HepG2 (cell line): Measurements from ENCODE around the gene PEPD. TPM values are rescaled to one million over a fixed set of nuclear protein-coding genes. Genes with fewer than 3 reads are reported as not detected.

Experiments used
- ATAC-seq: fragments of 200-7000 bp; cut with Tn5 transposase; 3 replicates; pipeline ENCODE4 v1.9.1; 2020; ENCODE audit warnings: mild to moderate bottlenecking, moderate library complexity
- BruUV-seq: library from RNA; stranded (reverse); fragments of 400-500 nt; replicated peaks from 2 replicates; lab custom pipeline; 2021; lab: Mats Ljungman, UMichigan
- CTCF ChIA-PET: fragments of 300-600 bp; formaldehyde crosslinking; extraction: SDS; loops from one replicate; lab custom pipeline; 2021; ENCODE audit warnings: low total read pairs, inconsistent platforms, low intra/inter-chr PET ratio; lab: Yijun Ruan, JAX
- POLR2A ChIA-PET: fragments of 350-600 bp; sonication (Branson Sonifier 250); formaldehyde crosslinking; loops from one replicate; lab custom pipeline; 2020; ENCODE audit warnings: antibody characterized with exemption, inconsistent platforms; lab: Yijun Ruan, JAX
- DNase-seq: peaks from one replicate; pipeline ENCODE4 v3.0.0-alpha.2; 2015; ENCODE audit warnings: low spot score
- FAIRE-seq: peaks from 3 replicates; lab custom pipeline; 2011; peaks lifted over from hg19 to GRCh38; lab: Jason Lieb, UNC
- H2AFZ ChIP-seq: one replicate; pipeline ENCODE4 v1.6.1; 2011; ENCODE audit warnings: low read length, inconsistent platforms
- H3K27ac ChIP-seq: fragments of 300-600 bp; 3 replicates; pipeline ENCODE4 v1.8.0; 2011; ENCODE audit warnings: mixed run types, mild to moderate bottlenecking, mixed read lengths, low read length, inconsistent platforms; ENCODE audit not compliant: insufficient read depth; ENCODE audit errors: extremely low read length
- H3K27me3 ChIP-seq, 2 experiments: fragments of 200-600 bp in 1 of 2; 2 replicates in 1 of 2; 3 replicates in 1 of 2; pipeline versions ENCODE4 v1.6.0 to v1.8.0; 2011; ENCODE audit warnings: low read length in 2 of 2, mild to moderate bottlenecking in 2 of 2, moderate library complexity in 2 of 2, inconsistent platforms in 1 of 2; ENCODE audit not compliant: insufficient read depth in 2 of 2, control insufficient read depth in 1 of 2
- H3K36me3 ChIP-seq, 2 experiments: fragments of 200-600 bp in 1 of 2; replicated peaks in 1 of 2; 2 replicates in 1 of 2; 3 replicates in 1 of 2; pipeline versions ENCODE4 v1.5.1 to v1.8.0; 2011; ENCODE audit warnings: low read length in 2 of 2, inconsistent platforms in 1 of 2; ENCODE audit not compliant: insufficient read depth in 2 of 2, control insufficient read depth in 1 of 2
- H3K4me1 ChIP-seq: 2 replicates; pipeline ENCODE4 v1.5.1; 2012; ENCODE audit warnings: low read length, inconsistent platforms; ENCODE audit not compliant: insufficient read depth
- H3K4me2 ChIP-seq: 2 replicates; pipeline ENCODE4 v1.6.0; 2011; ENCODE audit warnings: low read depth, low read length, inconsistent platforms
- H3K4me3 ChIP-seq, 3 experiments: fragments of 200-600 bp in 1 of 3; sonication (generic), shearing (Covaris generic) in 1 of 3; replicated peaks in 1 of 3; 2 replicates each; pipeline ENCODE4 v1.5.1; 2011 to 2016; ENCODE audit warnings: low read length in 3 of 3, inconsistent platforms in 2 of 3, low read depth in 2 of 3, mild to moderate bottlenecking in 2 of 3, control low read depth in 1 of 3, mixed read lengths in 1 of 3; ENCODE audit not compliant: insufficient read depth in 1 of 3
- H3K79me2 ChIP-seq: one replicate; pipeline ENCODE4 v1.6.1; 2011; ENCODE audit warnings: low read length, inconsistent platforms; ENCODE audit not compliant: insufficient read depth
- H3K9ac ChIP-seq: 2 replicates; pipeline ENCODE4 v1.6.0; 2011; ENCODE audit warnings: mild to moderate bottlenecking, low read depth, low read length, inconsistent platforms; ENCODE audit not compliant: insufficient read depth
- H3K9me3 ChIP-seq: 2 replicates; pipeline ENCODE4 v1.5.1; 2012; ENCODE audit warnings: mild to moderate bottlenecking, low read length
- H4K20me1 ChIP-seq: 2 replicates; pipeline ENCODE4 v1.6.0; 2011; ENCODE audit warnings: inconsistent platforms, mild to moderate bottlenecking, low read length, moderate library complexity; ENCODE audit not compliant: insufficient read depth
- ASH2L ChIP-seq: fragments of 300-600, 200-600 bp; sonication (generic); IDR thresholded peaks from 2 replicates; pipeline ENCODE4 v1.7.0; 2017; ENCODE audit warnings: low read depth, mild to moderate bottlenecking, moderate library complexity, mixed read lengths, low read length; ENCODE audit not compliant: insufficient read length
- MAFG ChIP-seq: sonication (generic); formaldehyde crosslinking; IDR thresholded peaks from 2 replicates; pipeline ENCODE4 v1.5.1; 2020; ENCODE audit warnings: mild to moderate bottlenecking, missing genetic modification reagents
- MAFK ChIP-seq, 2 experiments: IDR thresholded peaks in 1 of 2; conservative IDR thresholded peaks in 1 of 2; 2 replicates each; pipeline ENCODE4 v1.6.1; 2011; ENCODE audit warnings: improper control_type of control experiment in 2 of 2, low read length in 2 of 2
- PHF21A ChIP-seq: sonication (generic); formaldehyde crosslinking; IDR thresholded peaks from 2 replicates; pipeline ENCODE4 v1.5.0; 2020; ENCODE audit warnings: mild to moderate bottlenecking, missing genetic modification reagents
- RBAK ChIP-seq: sonication (generic); formaldehyde crosslinking; IDR thresholded peaks from 2 replicates; pipeline ENCODE4 v1.5.1; 2020; ENCODE audit warnings: mild to moderate bottlenecking, missing genetic modification reagents
- ZC3H4 ChIP-seq: sonication (generic); formaldehyde crosslinking; IDR thresholded peaks from 2 replicates; pipeline ENCODE4 v1.4.0; 2020; ENCODE audit warnings: missing genetic modification reagents, borderline replicate concordance
- ZNF329 ChIP-seq: sonication (generic); formaldehyde crosslinking; IDR thresholded peaks from 2 replicates; pipeline ENCODE4 v1.9.0; 2021; ENCODE audit warnings: low read depth, mild to moderate bottlenecking, missing genetic modification reagents
- WGBS: methylation state at CpG from one replicate; pipeline ENCODE4 v1.1.6; 2017; ENCODE audit warnings: low lambda C conversion rate; 5-methylcytosine and 5-hydroxymethylcytosine counted together
- in situ Hi-C: cut with HindIII; loops from 2 replicates; pipeline ENCODE4 v1.10.0; 2017; ENCODE audit warnings: low pct_unique_long_range_greater_than_20kb; ENCODE audit not compliant: extremely low pct_ligation_motif_present
- intact Hi-C: fragments of 100-400 bp; cut with micrococcal nuclease; formaldehyde crosslinking; loops from one replicate; pipeline ENCODE4 v1.10.0; 2022; ENCODE audit not compliant: unreplicated experiment
- polyA plus RNA-seq, 8 experiments: library from polyadenylated mRNA; depleted of rRNA in 3 of 8; stranded (reverse) in 7 of 8; unstranded in 1 of 8; fragments of >200 nt; fragmentation: Illumina TruSeq in 4 of 8; extraction: Trizol in 4 of 8; gene quantifications; 2 replicates each; pipeline versions ENCODE4 v1.2.1 to v1.2.3, GENCODE V29; 2011 to 2016; ENCODE audit warnings: low read depth in 4 of 8, missing spikeins in 1 of 8, mixed read lengths in 1 of 8; ENCODE audit not compliant: insufficient read depth in 1 of 8
- total RNA-seq, 5 experiments: library from RNA; depleted of rRNA; stranded (reverse); fragments of >200 nt; fragmentation: Illumina TruSeq; extraction: Trizol; gene quantifications; 2 replicates each; pipeline ENCODE4 v1.2.3, GENCODE V29; 2016; ENCODE audit warnings: low read depth in 1 of 5
- TF ChIP-seq, protein P1 (sequence below): sonication (generic); formaldehyde crosslinking; IDR thresholded peaks from 2 replicates; pipeline ENCODE4 v1.4.0; 2020; ENCODE audit warnings: missing genetic modification reagents
- TF ChIP-seq, protein P2 (sequence below): sonication (generic); formaldehyde crosslinking; IDR thresholded peaks from 2 replicates; pipeline ENCODE4 v1.5.0; 2020; ENCODE audit warnings: mild to moderate bottlenecking, low read depth, missing genetic modification reagents, borderline replicate concordance

The PEPD gene
- total and polyA plus RNA-seq, 2 of the 13 experiments (the other 11 are each of a cell fraction or from before 2014, with no cell fraction given), result 60.7 to 75.1 TPM

DNA sequence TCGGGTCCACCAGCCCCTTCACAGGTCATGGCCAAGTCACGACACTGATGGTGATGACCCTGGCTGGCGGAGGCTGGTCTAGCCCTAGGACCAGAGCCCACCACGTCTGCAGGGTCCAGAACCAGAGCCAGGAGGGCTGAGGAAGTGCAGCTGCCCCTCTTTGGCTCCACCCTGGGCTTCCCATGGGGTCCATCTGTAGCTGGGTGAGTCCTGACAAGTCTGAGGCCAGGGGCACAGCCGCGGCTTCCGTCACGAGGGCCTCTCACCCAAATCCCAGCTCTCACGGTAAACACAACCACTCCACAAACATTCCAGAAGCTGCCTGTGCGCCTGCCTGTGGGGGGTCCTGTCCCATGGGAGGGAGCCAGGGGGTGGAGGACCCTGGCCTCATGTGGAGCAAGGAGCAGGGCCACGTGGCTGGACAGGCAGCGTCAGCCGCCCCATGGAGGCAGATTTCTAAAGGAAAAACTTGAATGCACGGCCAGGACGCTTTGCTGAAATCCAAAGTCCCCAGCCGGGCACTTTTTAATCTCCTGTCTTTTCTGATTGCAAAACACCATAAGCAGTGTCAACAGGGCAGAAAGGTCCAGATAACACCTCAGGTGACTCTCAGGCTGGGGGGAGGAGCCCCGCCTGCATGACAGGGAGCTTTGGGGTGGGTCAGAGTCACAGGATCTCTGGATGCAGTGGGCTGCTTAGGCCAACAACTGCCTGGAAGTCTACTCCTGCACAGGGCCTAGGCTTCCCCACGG, 118.2 kb downstream of the PEPD start (continued):
- TF ChIP-seq ZNF329 (peak; percentile 88; the same call in 1 of the 2 replicates), PHF21A (CRISPR knock-in tag) (peak; percentile 100), MAFK (conservative IDR thresholded peaks at IDR 0.05 in 1 of 2, IDR thresholded peaks at IDR 0.05 in 1 of 2; ENCODE audit: low read length in 2 of 2) (no peak), MAFG (CRISPR knock-in tag) (no peak), ASH2L (peak; percentile 96)

DNA sequence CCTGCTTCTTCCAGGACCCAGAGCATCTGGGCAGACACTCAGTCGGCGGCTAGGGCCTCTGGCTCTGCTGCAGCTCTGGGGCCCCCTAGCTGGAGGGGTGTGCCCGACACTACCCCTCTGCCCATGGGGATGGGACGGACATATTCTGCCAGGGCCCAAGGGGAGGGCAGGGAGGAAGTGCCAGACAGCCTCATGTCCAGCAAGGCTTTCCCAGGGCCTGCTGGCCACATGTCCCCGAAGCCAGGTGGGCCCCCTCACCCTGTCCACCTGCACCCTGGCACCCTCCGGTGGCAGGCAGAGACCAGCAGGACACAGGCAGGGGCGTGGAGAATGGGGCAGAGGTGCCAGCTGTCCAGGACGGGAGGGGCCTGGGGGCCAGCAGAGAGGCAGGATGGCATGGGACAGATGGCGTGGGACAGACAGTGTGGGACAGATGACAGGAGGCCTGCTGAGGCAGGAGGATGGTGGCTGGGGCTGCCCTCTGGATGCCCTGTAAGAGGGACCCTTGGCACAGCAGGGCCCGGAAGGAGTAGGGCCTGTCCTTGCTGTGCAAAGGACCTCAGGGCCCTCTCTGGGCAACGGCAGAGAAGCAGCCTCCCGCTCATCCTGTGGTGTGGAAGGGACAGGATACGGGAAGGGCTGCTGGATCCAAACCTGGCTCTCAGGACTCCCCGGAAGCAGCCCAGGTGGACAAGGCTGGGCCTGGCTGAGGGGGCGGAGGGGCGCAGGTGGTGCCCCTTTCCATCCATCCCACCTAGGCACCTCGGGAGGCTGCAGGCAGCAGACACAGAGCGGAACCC, 119.0 kb downstream of the PEPD start:
- Histone ChIP-seq H2AFZ (no peak overlapping the region), H3K9me3 (no peaks in the 10 kb centered on the region), H3K27ac (peak overlapping the region; percentile 95), H4K20me1 (no peaks in the 10 kb centered on the region), H3K79me2 (no peaks in the 10 kb centered on the region), H3K4me3 (peak overlapping the region in 1 of 3 experiments; percentile 22; a peak in 1 of 6 replicates), H3K27me3 (no peaks in the 10 kb centered on the region), H3K9ac (peak overlapping the region; percentile 69), H3K4me1 (peaks cover 93% of the 10 kb centered on the region), H3K4me2 (peak overlapping the region; percentile 38), H3K36me3 (no peaks in the 10 kb centered on the region)
- intact Hi-C loops, result loop anchor here (1.0 kb wide), 2 partner anchors 161 to 167 kb away; no protein-coding TSS in a partner anchor
- no peak for FAIRE-seq
- in situ Hi-C loops, result loop anchor here (5.0 kb wide), 2 partner anchors 100 to 165 kb away; partner anchors contain the start of gene CEBPA
- ATAC-seq, result peak; percentile 5
- TSS peak; percentile 52 for BruUV-seq
- POLR2A ChIA-PET, result interaction anchor here (1.1 to 3.2 kb wide), 16 partner anchors 10 to 226 kb away, joined by 3 to 58 read pairs (median 6); partner anchors contain the start of genes CEBPA and CEBPG
- CTCF ChIA-PET, result interaction anchor here (0.9 kb wide), 1 partner anchor 161 kb away, joined by 3 read pairs; no protein-coding TSS in a partner anchor
- DNase-seq, result no peak
- 87% methylated on average over 7 of the region's 18 CpGs for WGBS
- TF ChIP-seq ZC3H4 (CRISPR knock-in tag), result no peak; the same call in 1 of the 2 replicates
- no peak for TF ChIP-seq RBAK
- TF ChIP-seq, protein P1, sequence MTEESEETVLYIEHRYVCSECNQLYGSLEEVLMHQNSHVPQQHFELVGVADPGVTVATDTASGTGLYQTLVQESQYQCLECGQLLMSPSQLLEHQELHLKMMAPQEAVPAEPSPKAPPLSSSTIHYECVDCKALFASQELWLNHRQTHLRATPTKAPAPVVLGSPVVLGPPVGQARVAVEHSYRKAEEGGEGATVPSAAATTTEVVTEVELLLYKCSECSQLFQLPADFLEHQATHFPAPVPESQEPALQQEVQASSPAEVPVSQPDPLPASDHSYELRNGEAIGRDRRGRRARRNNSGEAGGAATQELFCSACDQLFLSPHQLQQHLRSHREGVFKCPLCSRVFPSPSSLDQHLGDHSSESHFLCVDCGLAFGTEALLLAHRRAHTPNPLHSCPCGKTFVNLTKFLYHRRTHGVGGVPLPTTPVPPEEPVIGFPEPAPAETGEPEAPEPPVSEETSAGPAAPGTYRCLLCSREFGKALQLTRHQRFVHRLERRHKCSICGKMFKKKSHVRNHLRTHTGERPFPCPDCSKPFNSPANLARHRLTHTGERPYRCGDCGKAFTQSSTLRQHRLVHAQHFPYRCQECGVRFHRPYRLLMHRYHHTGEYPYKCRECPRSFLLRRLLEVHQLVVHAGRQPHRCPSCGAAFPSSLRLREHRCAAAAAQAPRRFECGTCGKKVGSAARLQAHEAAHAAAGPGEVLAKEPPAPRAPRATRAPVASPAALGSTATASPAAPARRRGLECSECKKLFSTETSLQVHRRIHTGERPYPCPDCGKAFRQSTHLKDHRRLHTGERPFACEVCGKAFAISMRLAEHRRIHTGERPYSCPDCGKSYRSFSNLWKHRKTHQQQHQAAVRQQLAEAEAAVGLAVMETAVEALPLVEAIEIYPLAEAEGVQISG (CRISPR knock-in tag), result no peak
- TF ChIP-seq, protein P2, sequence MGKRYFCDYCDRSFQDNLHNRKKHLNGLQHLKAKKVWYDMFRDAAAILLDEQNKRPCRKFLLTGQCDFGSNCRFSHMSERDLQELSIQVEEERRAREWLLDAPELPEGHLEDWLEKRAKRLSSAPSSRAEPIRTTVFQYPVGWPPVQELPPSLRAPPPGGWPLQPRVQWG, result no peak
